ENCODE measurements around the gene UBE2V1.

DNA sequence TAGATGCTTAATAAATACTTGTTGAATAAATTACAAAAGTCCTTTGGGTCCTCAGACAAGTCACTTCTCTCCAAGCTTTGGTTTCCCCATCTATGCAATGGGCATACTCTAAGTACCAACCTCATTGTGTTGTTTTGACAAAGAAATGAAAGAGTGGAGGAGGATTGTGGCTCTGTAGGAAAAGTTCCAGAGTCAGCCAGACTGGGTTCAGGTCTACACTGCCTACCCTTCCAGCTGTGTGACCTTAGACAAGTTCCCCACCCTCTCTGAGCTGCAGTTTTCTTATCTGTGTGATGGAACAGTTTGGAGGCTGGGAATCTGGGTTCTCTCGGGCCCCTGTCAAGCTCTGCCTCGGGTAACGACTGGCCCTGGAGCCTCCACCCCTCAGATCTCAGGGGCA, 76.2 kb downstream of the UBE2V1 start:
- no peak for TF ChIP-seq POLR2A (IDR thresholded peaks at IDR 0.05)
- TF ChIP-seq, protein P1, sequence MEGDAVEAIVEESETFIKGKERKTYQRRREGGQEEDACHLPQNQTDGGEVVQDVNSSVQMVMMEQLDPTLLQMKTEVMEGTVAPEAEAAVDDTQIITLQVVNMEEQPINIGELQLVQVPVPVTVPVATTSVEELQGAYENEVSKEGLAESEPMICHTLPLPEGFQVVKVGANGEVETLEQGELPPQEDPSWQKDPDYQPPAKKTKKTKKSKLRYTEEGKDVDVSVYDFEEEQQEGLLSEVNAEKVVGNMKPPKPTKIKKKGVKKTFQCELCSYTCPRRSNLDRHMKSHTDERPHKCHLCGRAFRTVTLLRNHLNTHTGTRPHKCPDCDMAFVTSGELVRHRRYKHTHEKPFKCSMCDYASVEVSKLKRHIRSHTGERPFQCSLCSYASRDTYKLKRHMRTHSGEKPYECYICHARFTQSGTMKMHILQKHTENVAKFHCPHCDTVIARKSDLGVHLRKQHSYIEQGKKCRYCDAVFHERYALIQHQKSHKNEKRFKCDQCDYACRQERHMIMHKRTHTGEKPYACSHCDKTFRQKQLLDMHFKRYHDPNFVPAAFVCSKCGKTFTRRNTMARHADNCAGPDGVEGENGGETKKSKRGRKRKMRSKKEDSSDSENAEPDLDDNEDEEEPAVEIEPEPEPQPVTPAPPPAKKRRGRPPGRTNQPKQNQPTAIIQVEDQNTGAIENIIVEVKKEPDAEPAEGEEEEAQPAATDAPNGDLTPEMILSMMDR (IDR thresholded peaks at IDR 0.05) = no peak

Data from adrenal gland (tissue), 5 donors.